ENCODE results near the gene DEAF1.

DNA sequence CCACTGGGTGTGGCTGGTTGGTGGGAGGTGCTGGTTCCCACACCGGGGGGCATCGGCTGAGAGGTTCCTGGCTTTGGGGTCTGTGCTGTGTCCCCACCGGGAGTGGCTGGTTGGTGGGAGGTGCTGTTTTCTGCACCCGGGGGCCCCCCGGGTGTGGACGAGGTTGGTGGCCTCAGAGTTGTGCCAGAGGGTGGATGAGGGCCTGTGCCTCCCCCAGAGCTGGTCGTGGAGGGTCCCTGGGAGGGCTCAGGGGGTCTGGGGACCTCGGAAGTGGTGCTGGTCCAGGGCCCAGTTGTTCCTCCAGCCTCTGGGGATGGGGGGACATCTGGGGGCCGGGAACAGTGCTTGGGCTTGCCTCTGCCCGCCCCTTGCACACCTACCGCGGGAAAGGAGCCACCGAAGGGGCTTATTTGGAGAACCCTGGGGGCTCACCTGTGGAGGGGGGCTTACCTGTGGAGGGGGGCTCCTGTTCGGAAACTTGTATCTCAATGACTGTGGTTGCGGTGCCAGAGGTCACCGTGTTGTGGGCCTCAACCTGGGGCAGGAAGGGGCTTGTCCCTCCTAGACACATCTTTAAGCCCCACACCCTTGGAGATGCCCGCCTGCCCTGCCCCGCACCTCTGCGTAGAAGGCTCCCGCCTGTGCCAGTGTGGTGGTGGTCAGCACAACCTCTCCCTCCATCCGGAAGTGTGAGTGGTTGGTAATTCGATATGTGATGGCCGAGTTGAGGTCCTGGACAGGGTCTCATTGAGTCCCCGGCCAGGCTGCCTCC lies 76.0 kb downstream of the DEAF1 start:
- TF ChIP-seq POLR2A (IDR thresholded peaks at IDR 0.05; ENCODE audit: low read depth, low read length) (no peak), POLR2AphosphoS5 (IDR thresholded peaks at IDR 0.05; ENCODE audit: low read depth, low read length) (no peak), TAF1 (IDR thresholded peaks at IDR 0.05; ENCODE audit: low read depth, low read length) (no peak), POU2F2 (IDR thresholded peaks at IDR 0.05; ENCODE audit: low read depth, low read length) (no peak)
